ENCODE results near the gene KIAA1549. TPM values are rescaled to one million over a fixed set of nuclear protein-coding genes. Genes with fewer than 3 reads are reported as not detected.
A peak's percentile ranks its signal among the peaks of the same experiment; 100 is the strongest.

Gene KIAA1549
- total and polyA plus RNA-seq, 9 of the 15 experiments (the other 6 are each of a cell fraction or from before 2014, with no cell fraction given), result 0.01 to 0.29 (median 0.07) TPM

GRCh38 chr7:138917771-138918170 lies 63.4 kb downstream of the KIAA1549 start:
- 1% methylated on average over 16 of the region's 16 CpGs for WGBS (ENCODE audit: insufficient coverage, low coverage, missing lambda C conversion rate)

More at GRCh38 chr7:138917771-138918170, 63.4 kb downstream of the KIAA1549 start:
- Histone ChIP-seq H3K79me2 (ENCODE audit: control insufficient read depth, insufficient read depth, low read length) (no peaks in the 10 kb centered on the region), H3K27me3 (ENCODE audit: control insufficient read depth in 2 of 2, insufficient read depth in 2 of 2, low read length in 2 of 2) (peaks cover 71 to 81% of the 10 kb centered on the region in 2 experiments), H3K9ac (ENCODE audit: insufficient read depth in 1 of 2, low read depth in 2 of 2, low read length in 2 of 2) (no peak overlapping the region), H3K27ac (ENCODE audit: extremely low read depth, low read depth, low read length) (no peak overlapping the region), H2AFZ (ENCODE audit: low read depth, low read length) (no peak overlapping the region), H3K4me2 (ENCODE audit: insufficient read depth, low read length) (no peak overlapping the region), H3K9me3 (replicated peaks; ENCODE audit: control insufficient read depth, insufficient read depth, low read depth, low read length) (no peaks in the 10 kb centered on the region), H3K4me3 (no peak overlapping the region), H3K9me1 (ENCODE audit: control insufficient read depth, insufficient read depth, low read length) (no peaks in the 10 kb centered on the region), H4K20me1 (replicated peaks; ENCODE audit: control insufficient read depth, insufficient read depth, low read length) (no peaks in the 10 kb centered on the region; the same call in 1 of the 2 replicates), H3K4me1 (replicated peaks in 1 of 2; ENCODE audit: control insufficient read depth in 2 of 2, insufficient read depth in 2 of 2, low read length in 2 of 2) (no peaks in the 10 kb centered on the region), H3K36me3 (ENCODE audit: control insufficient read depth, insufficient read depth, low read length) (no peaks in the 10 kb centered on the region)
- in situ Hi-C loops (cut with MboI), result no loop called here
- FAIRE-seq (no peak), ATAC-seq (no peak), DNase-seq (ENCODE audit: extremely low read depth in 1 of 4, low spot score in 3 of 4) (peak in 1 of 4 experiments; percentile 11)
- ChIA-PET POLR2A (interaction anchor here (1.5 kb wide), 1 partner anchor 10 kb away, joined by 3 read pairs; no protein-coding TSS in a partner anchor), CTCF (ENCODE audit: low intra/inter-chr PET ratio) (no interaction called here)
- no peak for TF ChIP-seq ZNF282 (CRISPR knock-in tag; IDR thresholded peaks at IDR 0.05)
- no peak for TF ChIP-seq HCFC1 (IDR thresholded peaks at IDR 0.05; ENCODE audit: low read depth, low read length)
- peak; percentile 12; the same call in 1 of the 2 replicates for TF ChIP-seq ATF3 (IDR thresholded peaks at IDR 0.05)
- TF ChIP-seq ATF3 (CRISPR knock-in tag; conservative IDR thresholded peaks at IDR 0.05), result no peak
- TF ChIP-seq SPI1 (IDR thresholded peaks at IDR 0.05; ENCODE audit: borderline replicate concordance, low read depth, low read length), result no peak
- no peak for TF ChIP-seq CTBP1 (IDR thresholded peaks at IDR 0.05; ENCODE audit: borderline replicate concordance)
- peak; percentile 72 for TF ChIP-seq CREM (IDR thresholded peaks at IDR 0.05; ENCODE audit: low read depth)
- TF ChIP-seq JUN (IDR thresholded peaks at IDR 0.05; ENCODE audit: borderline replicate concordance, low read depth, low read length), result 0 out of 2 replicates have a peak, but pooled peaks have one; percentile 15
- TF ChIP-seq JUN (CRISPR knock-in tag; IDR thresholded peaks at IDR 0.05; ENCODE audit: borderline replicate concordance), result no peak
- peak; percentile 82 for TF ChIP-seq CREB1 (IDR thresholded peaks at IDR 0.05)
- peak; percentile 50; the same call in 1 of the 2 replicates for TF ChIP-seq CREB1 (CRISPR knock-in tag; IDR thresholded peaks at IDR 0.05)
- no peak for TF ChIP-seq ATF1 (CRISPR knock-in tag; IDR thresholded peaks at IDR 0.05)
- TF ChIP-seq ATF1 (tag; IDR thresholded peaks at IDR 0.05), result peak; percentile 55; the same call in 1 of the 2 replicates
- TF ChIP-seq BDP1 (IDR thresholded peaks at IDR 0.05; ENCODE audit: insufficient read depth, insufficient read length), result no peak
- BruUV-seq (replicated peaks), result no TSS peak
- intact Hi-C loops (cut with micrococcal nuclease), result no loop called here
